ENCODE measurements around the gene PCDHGA3. TPM values are rescaled to one million over a fixed set of nuclear protein-coding genes. Genes with fewer than 3 reads are reported as not detected.

Gene PCDHGA3
- polyA plus RNA-seq, 3 donors = not detected

DNA sequence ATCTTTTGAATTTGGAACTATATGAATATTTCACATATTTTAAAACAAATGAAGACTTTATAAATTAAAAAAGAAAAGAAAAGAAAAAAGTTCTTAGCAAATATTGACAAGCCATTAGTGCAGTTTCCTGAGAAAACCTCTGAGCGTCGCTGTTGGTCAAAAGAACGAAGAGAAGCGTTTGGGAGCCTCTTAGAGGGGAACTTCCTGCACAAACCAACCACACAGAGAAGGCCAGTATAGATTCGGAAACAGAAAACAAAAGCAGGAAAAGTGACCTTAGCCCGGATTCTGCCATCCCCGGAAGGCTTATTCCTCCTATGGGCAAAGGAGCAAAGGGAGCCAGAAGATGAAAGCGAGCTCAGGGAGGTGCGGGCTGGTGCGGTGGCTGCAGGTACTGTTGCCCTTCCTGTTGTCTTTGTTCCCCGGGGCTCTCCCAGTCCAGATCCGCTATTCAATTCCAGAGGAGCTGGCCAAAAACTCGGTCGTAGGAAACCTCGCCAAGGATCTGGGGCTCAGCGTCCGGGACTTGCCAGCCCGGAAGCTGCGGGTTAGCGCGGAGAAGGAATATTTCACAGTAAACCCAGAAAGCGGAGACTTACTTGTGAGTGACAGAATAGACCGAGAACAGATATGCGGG is 16.3 kb downstream of the PCDHGA3 start, which contains the start of gene PCDHGB2:
PCDHGB2 (plus strand) TSS at position 205 of the 637 bp plus-strand sequence; CDS start at position 347, 142 bp downstream.
- Histone ChIP-seq H3K27me3 (ENCODE audit: control insufficient read depth in 2 of 2, insufficient read depth in 2 of 2, low read length in 2 of 2) (peaks cover 44 to 91% of the 10 kb centered on the region in 2 donors), H3K4me2 (replicated peaks; ENCODE audit: extremely low read depth, low read length, poor library complexity, severe bottlenecking) (peak within 1 kb of the TSS; percentile 40), H4K20me1 (ENCODE audit: insufficient read depth, low read length) (no peaks in the 10 kb centered on the region), H3K79me2 (ENCODE audit: insufficient read depth, low read length) (no peaks in the 10 kb centered on the region), H3K27ac (ENCODE audit: low read depth in 1 of 2, low read length in 2 of 2) (no peak within 1 kb of the TSS), H3K4me3 (replicated peaks in 1 of 3; ENCODE audit: low read depth in 2 of 3, low read length in 3 of 3) (peak within 1 kb of the TSS in 1 of 3 experiments; percentile 36), H2AFZ (ENCODE audit: insufficient read depth, low read depth, low read length, poor library complexity, severe bottlenecking) (no peak within 1 kb of the TSS), H3K9me3 (replicated peaks in 1 of 2; ENCODE audit: control insufficient read depth in 1 of 2, insufficient read depth in 1 of 2, low read length in 2 of 2) (peaks cover 58 to 79% of the 10 kb centered on the region in 2 donors), H3K4me1 (ENCODE audit: control insufficient read depth in 1 of 2, insufficient read depth in 2 of 2, low read length in 2 of 2) (no peaks in the 10 kb centered on the region), H3K36me3 (replicated peaks in 1 of 2; ENCODE audit: control insufficient read depth in 1 of 2, insufficient read depth in 2 of 2, low read length in 2 of 2) (no peaks in the 10 kb centered on the region), H3K9ac (ENCODE audit: insufficient read depth, low read length, poor library complexity, severe bottlenecking) (no peak within 1 kb of the TSS)
- no peak for DNase-seq
- Mint-ChIP-seq H3K27ac (peak within 1 kb of the TSS in 1 of 7 donors; percentile 57), H3K4me3 (peak within 1 kb of the TSS; percentile 25 to 85), H3K9me3 (peaks cover 40 to 86% (median 73%) of the 10 kb centered on the region in 7 donors), H3K27me3 (ENCODE audit: low read depth in 3 of 3) (peaks cover 50 to 72% (median 71%) of the 10 kb centered on the region in 3 donors), H3K36me3 (peaks cover 12 to 15% of the 10 kb centered on the region in 2 donors), H3K4me1 (peaks cover 2% of the 10 kb centered on the region)
- TF ChIP-seq CTCF (IDR thresholded peaks at IDR 0.05) = peak; percentile 22
- WGBS (ENCODE audit: insufficient coverage) = 15% methylated on average over 18 of the region's 24 CpGs
- intact Hi-C loops (cut with micrococcal nuclease) = no loop called here

- intact Hi-C loops (cut with micrococcal nuclease) = no loop called here
- Histone ChIP-seq H3K9ac (ENCODE audit: insufficient read depth, low read length, poor library complexity, severe bottlenecking) (no peak overlapping the region), H2AFZ (ENCODE audit: insufficient read depth, low read depth, low read length, poor library complexity, severe bottlenecking) (no peak overlapping the region), H3K36me3 (replicated peaks in 1 of 2; ENCODE audit: control insufficient read depth in 1 of 2, insufficient read depth in 2 of 2, low read length in 2 of 2) (no peaks in the 10 kb centered on the region), H3K4me1 (ENCODE audit: control insufficient read depth in 1 of 2, insufficient read depth in 2 of 2, low read length in 2 of 2) (no peaks in the 10 kb centered on the region), H3K9me3 (replicated peaks in 1 of 2; ENCODE audit: control insufficient read depth in 1 of 2, insufficient read depth in 1 of 2, low read length in 2 of 2) (peaks cover 58 to 79% of the 10 kb centered on the region in 2 donors), H3K4me3 (replicated peaks in 1 of 3; ENCODE audit: low read depth in 2 of 3, low read length in 3 of 3) (no peak overlapping the region), H3K79me2 (ENCODE audit: insufficient read depth, low read length) (no peaks in the 10 kb centered on the region), H3K27me3 (ENCODE audit: control insufficient read depth in 2 of 2, insufficient read depth in 2 of 2, low read length in 2 of 2) (peaks cover 51 to 91% of the 10 kb centered on the region in 2 donors), H4K20me1 (ENCODE audit: insufficient read depth, low read length) (no peaks in the 10 kb centered on the region), H3K4me2 (replicated peaks; ENCODE audit: extremely low read depth, low read length, poor library complexity, severe bottlenecking) (no peak overlapping the region), H3K27ac (ENCODE audit: low read depth in 1 of 2, low read length in 2 of 2) (no peak overlapping the region)
- Mint-ChIP-seq H3K27ac (peak overlapping the region in 1 of 7 donors; percentile 57), H3K9me3 (peaks cover 40 to 86% (median 73%) of the 10 kb centered on the region in 7 donors), H3K4me3 (peak overlapping the region in 1 of 2 donors; percentile 85), H3K27me3 (ENCODE audit: low read depth in 3 of 3) (peaks cover 52 to 72% (median 71%) of the 10 kb centered on the region in 3 donors), H3K36me3 (peaks cover 12 to 18% of the 10 kb centered on the region in 2 donors), H3K4me1 (peaks cover 2% of the 10 kb centered on the region)
- no peak for DNase-seq
- 43% methylated on average over 12 of the region's 15 CpGs for WGBS (ENCODE audit: insufficient coverage)
- TF ChIP-seq CTCF (IDR thresholded peaks at IDR 0.05) = no peak
Observed at GRCh38 chr5:141360685-141361084, 17.1 kb downstream of the PCDHGA3 start.
